ENCODE results near the gene TMEM132D. TPM values are rescaled to one million over a fixed set of nuclear protein-coding genes. Genes with fewer than 3 reads are reported as not detected.

Gene TMEM132D
- total RNA-seq, 4 donors from 2014 or later, result not detected

GRCh38 chr12:129681830-129682229, 222.0 kb downstream of the TMEM132D start:
- TF ChIP-seq CTCF (IDR thresholded peaks at IDR 0.05; ENCODE audit: low read depth), result no peak

- TF ChIP-seq CTCF (IDR thresholded peaks at IDR 0.05; ENCODE audit: low read depth), result no peak
Measured at GRCh38 chr12:129681151-129681550, 222.7 kb downstream of the TMEM132D start.

GRCh38 chr12:129676411-129676810, 227.4 kb downstream of the TMEM132D start:
- TF ChIP-seq CTCF (IDR thresholded peaks at IDR 0.05; ENCODE audit: low read depth), result no peak

GRCh38 chr12:129675947-129676346, 227.9 kb downstream of the TMEM132D start:
- TF ChIP-seq CTCF (IDR thresholded peaks at IDR 0.05; ENCODE audit: low read depth), result no peak

- TF ChIP-seq CTCF (IDR thresholded peaks at IDR 0.05; ENCODE audit: low read depth), result no peak
Measured at GRCh38 chr12:129675496-129675895, 228.3 kb downstream of the TMEM132D start.

- TF ChIP-seq CTCF (IDR thresholded peaks at IDR 0.05; ENCODE audit: low read depth), result no peak
Measured at GRCh38 chr12:129673806-129674205, 230.0 kb downstream of the TMEM132D start.

GRCh38 chr12:129672110-129672509, 231.7 kb downstream of the TMEM132D start:
- no peak for TF ChIP-seq CTCF (IDR thresholded peaks at IDR 0.05; ENCODE audit: low read depth)
